ENCODE data around the gene MAST4.

Gene MAST4

GRCh38 chr5:66848749-66849641, 252.8 kb downstream of the MAST4 start:
- H3K27me3 ChIP-seq (ENCODE audit: control insufficient read depth, insufficient read depth, low read length, poor library complexity, severe bottlenecking): no peaks in the 10 kb centered on the region
- H3K36me3 ChIP-seq (ENCODE audit: control insufficient read depth, insufficient read depth, low read length): no peaks in the 10 kb centered on the region
- WGBS, 2 experiments: 87 to 89% methylated on average over 10 of the region's 10 CpGs
- no peak overlapping the region for H3K27ac ChIP-seq (ENCODE audit: insufficient read depth, low read depth, low read length, poor library complexity, severe bottlenecking)
- H3K4me1 ChIP-seq (ENCODE audit: control insufficient read depth, insufficient read depth, low read length): no peaks in the 10 kb centered on the region
- H3K4me3 ChIP-seq (ENCODE audit: insufficient read depth, low read depth, low read length): no peak overlapping the region
- no peaks in the 10 kb centered on the region for H3K9me3 ChIP-seq (ENCODE audit: control insufficient read depth, low read length)

- no peaks in the 10 kb centered on the region for H3K27me3 ChIP-seq (ENCODE audit: control insufficient read depth, insufficient read depth, low read length, poor library complexity, severe bottlenecking)
- H3K4me3 ChIP-seq (ENCODE audit: insufficient read depth, low read depth, low read length): no peak overlapping the region
- 89% methylated on average over 1 of the region's 1 CpG; no CpG with 5 or more reads in 1 of the 2 experiments for WGBS, 2 experiments
- H3K36me3 ChIP-seq (ENCODE audit: control insufficient read depth, insufficient read depth, low read length): no peaks in the 10 kb centered on the region
- H3K4me1 ChIP-seq (ENCODE audit: control insufficient read depth, insufficient read depth, low read length): no peaks in the 10 kb centered on the region
- no peak overlapping the region for H3K27ac ChIP-seq (ENCODE audit: insufficient read depth, low read depth, low read length, poor library complexity, severe bottlenecking)
- no peaks in the 10 kb centered on the region for H3K9me3 ChIP-seq (ENCODE audit: control insufficient read depth, low read length)
These were observed 253.6 kb downstream of the MAST4 start for GRCh38 chr5:66849803-66850202.

GRCh38 chr5:66850354-66851075, 254.3 kb downstream of the MAST4 start:
- WGBS, 2 experiments: 91 to 97% methylated on average over 5 of the region's 5 CpGs
- Histone ChIP-seq H3K4me3 (ENCODE audit: insufficient read depth, low read depth, low read length) (no peak overlapping the region), H3K4me1 (ENCODE audit: control insufficient read depth, insufficient read depth, low read length) (no peaks in the 10 kb centered on the region), H3K9me3 (ENCODE audit: control insufficient read depth, low read length) (no peaks in the 10 kb centered on the region), H3K27ac (ENCODE audit: insufficient read depth, low read depth, low read length, poor library complexity, severe bottlenecking) (no peak overlapping the region), H3K27me3 (ENCODE audit: control insufficient read depth, insufficient read depth, low read length, poor library complexity, severe bottlenecking) (no peaks in the 10 kb centered on the region), H3K36me3 (ENCODE audit: control insufficient read depth, insufficient read depth, low read length) (no peaks in the 10 kb centered on the region)

GRCh38 chr5:66851306-66851705, 255.1 kb downstream of the MAST4 start:
- no peaks in the 10 kb centered on the region for H3K9me3 ChIP-seq (ENCODE audit: control insufficient read depth, low read length)
- H3K27ac ChIP-seq (ENCODE audit: insufficient read depth, low read depth, low read length, poor library complexity, severe bottlenecking): no peak overlapping the region
- H3K4me3 ChIP-seq (ENCODE audit: insufficient read depth, low read depth, low read length): no peak overlapping the region
- H3K36me3 ChIP-seq (ENCODE audit: control insufficient read depth, insufficient read depth, low read length): no peaks in the 10 kb centered on the region
- 88 to 89% methylated on average over 2 of the region's 2 CpGs for WGBS, 2 experiments
- H3K4me1 ChIP-seq (ENCODE audit: control insufficient read depth, insufficient read depth, low read length): no peaks in the 10 kb centered on the region
- H3K27me3 ChIP-seq (ENCODE audit: control insufficient read depth, insufficient read depth, low read length, poor library complexity, severe bottlenecking): no peaks in the 10 kb centered on the region

GRCh38 chr5:66854416-66854815, 258.2 kb downstream of the MAST4 start:
- Histone ChIP-seq H3K36me3 (ENCODE audit: control insufficient read depth, insufficient read depth, low read length) (no peaks in the 10 kb centered on the region), H3K27ac (ENCODE audit: insufficient read depth, low read depth, low read length, poor library complexity, severe bottlenecking) (no peak overlapping the region)
- 91 to 93% methylated on average over 4 of the region's 4 CpGs for WGBS, 2 experiments

GRCh38 chr5:66856041-66856805, 260.0 kb downstream of the MAST4 start:
- Histone ChIP-seq H3K4me1 (ENCODE audit: control insufficient read depth, insufficient read depth, low read length) (no peaks in the 10 kb centered on the region), H3K9me3 (ENCODE audit: control insufficient read depth, low read length) (no peaks in the 10 kb centered on the region), H3K27ac (ENCODE audit: insufficient read depth, low read depth, low read length, poor library complexity, severe bottlenecking) (no peak overlapping the region), H3K4me3 (ENCODE audit: insufficient read depth, low read depth, low read length) (no peak overlapping the region), H3K36me3 (ENCODE audit: control insufficient read depth, insufficient read depth, low read length) (no peaks in the 10 kb centered on the region), H3K27me3 (ENCODE audit: control insufficient read depth, insufficient read depth, low read length, poor library complexity, severe bottlenecking) (no peaks in the 10 kb centered on the region)
- 88 to 89% methylated on average over 2 of the region's 2 CpGs for WGBS, 2 experiments

More at GRCh38 chr5:66854416-66854815, 258.2 kb downstream of the MAST4 start:
- no peaks in the 10 kb centered on the region for H3K9me3 ChIP-seq (ENCODE audit: control insufficient read depth, low read length)
- H3K27me3 ChIP-seq (ENCODE audit: control insufficient read depth, insufficient read depth, low read length, poor library complexity, severe bottlenecking): no peaks in the 10 kb centered on the region
- no peaks in the 10 kb centered on the region for H3K4me1 ChIP-seq (ENCODE audit: control insufficient read depth, insufficient read depth, low read length)
- no peak overlapping the region for H3K4me3 ChIP-seq (ENCODE audit: insufficient read depth, low read depth, low read length)

GRCh38 chr5:66859526-66859925, 263.3 kb downstream of the MAST4 start:
- 94 to 95% methylated on average over 2 of the region's 2 CpGs for WGBS, 2 experiments
- Histone ChIP-seq H3K27me3 (ENCODE audit: control insufficient read depth, insufficient read depth, low read length, poor library complexity, severe bottlenecking) (no peaks in the 10 kb centered on the region), H3K4me1 (ENCODE audit: control insufficient read depth, insufficient read depth, low read length) (peaks cover 14% of the 10 kb centered on the region), H3K4me3 (ENCODE audit: insufficient read depth, low read depth, low read length) (no peak overlapping the region), H3K36me3 (ENCODE audit: control insufficient read depth, insufficient read depth, low read length) (no peaks in the 10 kb centered on the region), H3K9me3 (ENCODE audit: control insufficient read depth, low read length) (no peaks in the 10 kb centered on the region), H3K27ac (ENCODE audit: insufficient read depth, low read depth, low read length, poor library complexity, severe bottlenecking) (no peak overlapping the region)

GRCh38 chr5:66860199-66860975, 264.2 kb downstream of the MAST4 start:
- 60 to 65% methylated on average over 7 of the region's 7 CpGs for WGBS, 2 experiments
- H3K27ac ChIP-seq (ENCODE audit: insufficient read depth, low read depth, low read length, poor library complexity, severe bottlenecking): no peak overlapping the region

GRCh38 chr5:66861402-66861801, 265.2 kb downstream of the MAST4 start:
- H3K27ac ChIP-seq (ENCODE audit: insufficient read depth, low read depth, low read length, poor library complexity, severe bottlenecking): no peak overlapping the region
- no peaks in the 10 kb centered on the region for H3K9me3 ChIP-seq (ENCODE audit: control insufficient read depth, low read length)
- H3K4me1 ChIP-seq (ENCODE audit: control insufficient read depth, insufficient read depth, low read length): peaks cover 14% of the 10 kb centered on the region
- no peaks in the 10 kb centered on the region for H3K36me3 ChIP-seq (ENCODE audit: control insufficient read depth, insufficient read depth, low read length)
- WGBS, 2 experiments: 73 to 95% methylated on average over 1 of the region's 1 CpG
- no peak overlapping the region for H3K4me3 ChIP-seq (ENCODE audit: insufficient read depth, low read depth, low read length)
- no peaks in the 10 kb centered on the region for H3K27me3 ChIP-seq (ENCODE audit: control insufficient read depth, insufficient read depth, low read length, poor library complexity, severe bottlenecking)

More at GRCh38 chr5:66860199-66860975, 264.2 kb downstream of the MAST4 start:
- Histone ChIP-seq H3K9me3 (ENCODE audit: control insufficient read depth, low read length) (no peaks in the 10 kb centered on the region), H3K4me3 (ENCODE audit: insufficient read depth, low read depth, low read length) (no peak overlapping the region), H3K27me3 (ENCODE audit: control insufficient read depth, insufficient read depth, low read length, poor library complexity, severe bottlenecking) (no peaks in the 10 kb centered on the region), H3K36me3 (ENCODE audit: control insufficient read depth, insufficient read depth, low read length) (no peaks in the 10 kb centered on the region), H3K4me1 (ENCODE audit: control insufficient read depth, insufficient read depth, low read length) (peaks cover 14% of the 10 kb centered on the region)
